GM20000 (cell line): ENCODE measurements around the gene IL6.
A peak's percentile ranks its signal among the peaks of the same experiment; 100 is the strongest.
"Not testable (repeated sequence)": the region's sequence is repeated elsewhere in the genome, so short reads cannot be mapped to it uniquely, and the experiment has no call there.

Experiments
- DNase-seq: peaks from one replicate; pipeline ENCODE4 v3.0.0; 2012; ENCODE audit warnings: low spot score
- CTCF ChIP-seq: IDR thresholded peaks from 2 replicates; pipeline ENCODE4 v1.5.1; 2012; ENCODE audit warnings: mild to moderate bottlenecking, control low read depth; ENCODE audit errors: extremely low read depth, missing control alignments

IL6 gene

GRCh38 chr7:22762866-22763265 lies 35.9 kb downstream of the IL6 start:
- TF ChIP-seq CTCF: no peak
- DNase-seq: no peak

- DNase-seq: peak; percentile 37
- no peak for TF ChIP-seq CTCF
These were observed 38.6 kb downstream of the IL6 start for GRCh38 chr7:22765609-22766008.

- TF ChIP-seq CTCF: no peak
- DNase-seq: no peak
These were observed 44.3 kb downstream of the IL6 start for GRCh38 chr7:22771194-22771871.

GRCh38 chr7:22771872-22772228 lies 44.9 kb downstream of the IL6 start:
- DNase-seq: no peak
- TF ChIP-seq CTCF: no peak

GRCh38 chr7:22772885-22773284 lies 45.9 kb downstream of the IL6 start:
- TF ChIP-seq CTCF: no peak
- no peak for DNase-seq

GRCh38 chr7:22776964-22777363 lies 50.0 kb downstream of the IL6 start:
- no peak for TF ChIP-seq CTCF
- no peak for DNase-seq

- not testable (repeated sequence) for DNase-seq
These were observed 52.8 kb downstream of the IL6 start for GRCh38 chr7:22779730-22780323.

GRCh38 chr7:22781230-22781711 lies 54.3 kb downstream of the IL6 start:
- no peak for DNase-seq
- TF ChIP-seq CTCF: no peak
